H9 (cell line): ENCODE data around the gene XXYLT1. TPM values are rescaled to one million over a fixed set of nuclear protein-coding genes. Genes with fewer than 3 reads are reported as not detected.

Experiments
- DNase-seq: peaks from one replicate; pipeline ENCODE4 v3.0.0-alpha.2; 2017
- H2AFZ ChIP-seq: one replicate; pipeline ENCODE4 v1.6.1; 2013; ENCODE audit warnings: mild to moderate bottlenecking, low read length, control low read depth, moderate library complexity
- H2AK5ac ChIP-seq: 2 replicates; pipeline ENCODE4 v1.6.1; 2013; ENCODE audit warnings: low read length, control low read depth, mixed read lengths; ENCODE audit not compliant: insufficient read length
- H2BK120ac ChIP-seq: one replicate; pipeline ENCODE4 v1.6.1; 2013; ENCODE audit warnings: low read depth, mild to moderate bottlenecking, low read length, control low read depth, inconsistent platforms; ENCODE audit not compliant: poor library complexity, severe bottlenecking
- H2BK12ac ChIP-seq: 2 replicates; pipeline ENCODE4 v1.6.1; 2013; ENCODE audit warnings: low read length, control low read depth, mixed read lengths, low read depth; ENCODE audit not compliant: insufficient read length
- H2BK15ac ChIP-seq: 2 replicates; pipeline ENCODE4 v1.6.1; 2013; ENCODE audit warnings: low read depth, low read length, control low read depth
- H2BK20ac ChIP-seq: one replicate; pipeline ENCODE4 v1.6.1; 2013; ENCODE audit warnings: low read depth, mild to moderate bottlenecking, low read length, control low read depth, inconsistent platforms; ENCODE audit not compliant: poor library complexity, severe bottlenecking
- H2BK5ac ChIP-seq: 2 replicates; pipeline ENCODE4 v1.6.1; 2013; ENCODE audit warnings: low read length, control low read depth, mixed read lengths; ENCODE audit not compliant: insufficient read length
- H3K14ac ChIP-seq: 2 replicates; pipeline ENCODE4 v1.6.1; 2013; ENCODE audit warnings: low read length, control low read depth; ENCODE audit not compliant: insufficient read depth
- H3K18ac ChIP-seq: 2 replicates; pipeline ENCODE4 v1.6.1; 2013; ENCODE audit warnings: low read depth, mild to moderate bottlenecking, mixed read lengths, low read length, control low read depth; ENCODE audit not compliant: insufficient read length
- H3K23ac ChIP-seq: 2 replicates; pipeline ENCODE4 v1.6.1; 2013; ENCODE audit warnings: low read length, control low read depth, mixed read lengths, low read depth; ENCODE audit not compliant: insufficient read length
- H3K23me2 ChIP-seq: 2 replicates; pipeline ENCODE4 v1.6.1; 2013; ENCODE audit warnings: low read depth, mild to moderate bottlenecking, mixed read lengths, low read length, control low read depth; ENCODE audit not compliant: insufficient read length, poor library complexity, severe bottlenecking
- H3K27ac ChIP-seq: 2 replicates; pipeline ENCODE4 v1.5.1; 2013; ENCODE audit warnings: low read length, control low read depth, mixed read lengths, low read depth; ENCODE audit not compliant: insufficient read length
- H3K27me3 ChIP-seq: 2 replicates; pipeline ENCODE4 v1.6.1; 2013; ENCODE audit warnings: low read length, control low read depth, inconsistent platforms; ENCODE audit not compliant: insufficient read depth
- H3K4ac ChIP-seq: 2 replicates; pipeline ENCODE4 v1.6.1; 2013; ENCODE audit warnings: low read depth, mild to moderate bottlenecking, control low read depth, inconsistent platforms, low read length, moderate library complexity
- H3K4me1 ChIP-seq: 2 replicates; pipeline ENCODE4 v1.6.1; 2013; ENCODE audit warnings: low read length, control low read depth, inconsistent platforms; ENCODE audit not compliant: insufficient read depth
- H3K4me2 ChIP-seq: 2 replicates; pipeline ENCODE4 v1.6.1; 2013; ENCODE audit warnings: low read length, control low read depth, mixed read lengths; ENCODE audit not compliant: insufficient read length, insufficient read depth
- H3K56ac ChIP-seq: 2 replicates; pipeline ENCODE4 v1.6.1; 2013; ENCODE audit warnings: low read depth, mild to moderate bottlenecking, mixed read lengths, low read length, control low read depth; ENCODE audit not compliant: insufficient read length
- H3K79me1 ChIP-seq: 2 replicates; pipeline ENCODE4 v1.6.1; 2013; ENCODE audit warnings: low read depth, mild to moderate bottlenecking, moderate library complexity, low read length, control low read depth, inconsistent platforms; ENCODE audit not compliant: insufficient read depth, poor library complexity, severe bottlenecking
- H3K79me2 ChIP-seq: 2 replicates; pipeline ENCODE4 v1.6.1; 2013; ENCODE audit warnings: low read length, control low read depth, inconsistent platforms; ENCODE audit not compliant: insufficient read depth
- H3K9ac ChIP-seq: 2 replicates; pipeline ENCODE4 v1.6.1; 2013; ENCODE audit warnings: low read length, control low read depth, mixed read lengths; ENCODE audit not compliant: insufficient read length; ENCODE audit errors: extremely low read depth
- H3K9me3 ChIP-seq: one replicate; pipeline ENCODE4 v1.6.1; 2013; ENCODE audit warnings: low read depth, low read length, inconsistent platforms; ENCODE audit not compliant: control insufficient read depth
- H3T11ph ChIP-seq: one replicate; pipeline ENCODE4 v1.6.1; 2013; ENCODE audit warnings: mild to moderate bottlenecking, low read length, control low read depth, inconsistent platforms
- H4K20me1 ChIP-seq: one replicate; pipeline ENCODE4 v1.6.1; 2013; ENCODE audit not compliant: control insufficient read depth, insufficient read length, insufficient read depth
- H4K5ac ChIP-seq: 2 replicates; pipeline ENCODE4 v1.6.1; 2013; ENCODE audit warnings: low read depth, mild to moderate bottlenecking, mixed read lengths, low read length, control low read depth; ENCODE audit not compliant: insufficient read length
- H4K8ac ChIP-seq: replicated peaks from 2 replicates; pipeline ENCODE4 v1.6.1; 2013; ENCODE audit warnings: low read length, control low read depth, mixed read lengths, low read depth; ENCODE audit not compliant: insufficient read length
- H4K91ac ChIP-seq: 2 replicates; pipeline ENCODE4 v1.6.1; 2013; ENCODE audit warnings: low read depth, mild to moderate bottlenecking, moderate library complexity, mixed read lengths, low read length, control low read depth; ENCODE audit not compliant: insufficient read length
- H3K27ac Mint-ChIP-seq, 3 experiments: 2 replicates in 2 of 3; 3 replicates in 1 of 3; pipeline ENCODE4 v1.8.0; 2020 to 2021; ENCODE audit warnings: mixed read lengths in 3 of 3, mild to moderate bottlenecking in 1 of 3, moderate library complexity in 1 of 3
- H3K27me3 Mint-ChIP-seq: 2 replicates; pipeline ENCODE4 v1.8.0; 2021; ENCODE audit warnings: low read depth, mild to moderate bottlenecking, moderate library complexity, mixed read lengths
- H3K36me3 Mint-ChIP-seq, 3 experiments: 2 replicates in 2 of 3; 3 replicates in 1 of 3; pipeline ENCODE4 v1.8.0; 2020 to 2021; ENCODE audit warnings: low read depth in 3 of 3, mixed read lengths in 3 of 3; ENCODE audit not compliant: insufficient read depth in 1 of 3
- H3K4me1 Mint-ChIP-seq, 2 experiments: 2 replicates each; pipeline ENCODE4 v1.8.0; 2020; ENCODE audit warnings: mixed read lengths in 2 of 2
- H3K4me3 Mint-ChIP-seq, 2 experiments: 2 replicates in 1 of 2; 3 replicates in 1 of 2; pipeline ENCODE4 v1.8.0; 2020 to 2021; ENCODE audit warnings: mild to moderate bottlenecking in 2 of 2, mixed read lengths in 2 of 2, moderate library complexity in 1 of 2
- H3K9me3 Mint-ChIP-seq, 2 experiments: 2 replicates in 1 of 2; 3 replicates in 1 of 2; pipeline ENCODE4 v1.8.0; 2020; ENCODE audit warnings: mild to moderate bottlenecking in 2 of 2, mixed read lengths in 2 of 2, moderate library complexity in 1 of 2
- WGBS: extraction: QIAGEN DNeasy Blood & Tissue Kit; methylation state at CpG from one replicate; pipeline ENCODE4 v1.1.7; 2013; ENCODE audit warnings: missing lambda C conversion rate, low lambda C conversion rate, mixed read lengths; ENCODE audit not compliant: insufficient read length; ENCODE audit errors: extremely low coverage; 5-methylcytosine and 5-hydroxymethylcytosine counted together
- total RNA-seq: library from RNA; stranded (reverse); gene quantifications from 2 replicates; pipeline ENCODE4 v1.2.1, GENCODE V29; 2021
- TF ChIP-seq, protein P1 (sequence below): fragments of 200-600 bp; sonication (generic); conservative IDR thresholded peaks from 3 replicates; pipeline ENCODE4 v1.8.0; 2021; ENCODE audit warnings: antibody characterized with exemption, mild to moderate bottlenecking

The XXYLT1 gene
- total RNA-seq, 1 experiment from 2014 or later = 22.7 TPM

DNA sequence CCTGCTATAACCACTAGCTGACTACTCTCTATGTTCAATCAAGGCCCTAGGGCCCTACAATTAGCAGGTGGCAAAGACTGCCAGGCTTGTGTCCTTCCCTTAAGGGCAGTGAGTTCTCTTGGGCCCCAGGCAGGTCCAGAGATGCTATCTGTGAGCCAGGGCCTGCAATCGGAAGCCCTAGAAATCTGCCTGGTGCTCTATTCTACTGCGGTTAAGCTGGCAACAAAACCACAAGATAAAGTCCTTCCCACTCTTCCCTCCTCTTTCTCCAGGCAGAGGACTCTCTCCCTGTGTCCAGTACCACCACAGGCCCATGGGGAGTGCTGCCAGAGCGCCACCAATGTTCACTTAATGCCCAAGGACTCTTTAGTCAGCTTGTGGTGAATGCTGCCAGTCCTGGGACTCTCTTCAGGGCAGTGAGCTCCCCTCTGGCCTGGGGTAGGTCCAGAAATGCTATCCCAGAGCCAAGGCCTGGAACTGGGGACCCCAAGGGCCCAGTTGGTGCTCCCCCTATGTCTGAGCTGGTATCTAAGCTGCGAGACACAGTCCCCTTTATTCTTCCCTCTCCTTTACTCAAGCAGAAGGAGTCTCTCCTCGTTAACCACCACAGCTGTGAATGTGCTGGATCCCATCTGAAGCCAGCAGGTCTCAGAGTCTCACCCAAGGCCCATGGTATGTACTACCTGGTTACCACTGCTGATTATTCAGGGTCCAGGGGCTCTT lies 34.7 kb downstream of the XXYLT1 start:
- Mint-ChIP-seq H3K27ac (peak overlapping the region in 2 of 3 experiments; percentile 13 to 85; a peak in 1 of 7 replicates), H3K9me3 (peaks cover 4 to 24% of the 10 kb centered on the region in 2 experiments; a peak in 3 of 5 replicates), H3K4me3 (no peak overlapping the region), H3K27me3 (no peaks in the 10 kb centered on the region; the same call in 1 of the 2 replicates), H3K36me3 (peaks cover 22 to 47% (median 31%) of the 10 kb centered on the region in 3 experiments), H3K4me1 (peaks cover 14 to 21% of the 10 kb centered on the region in 2 experiments)
- H3K23me2 ChIP-seq = no peaks in the 10 kb centered on the region
- TF ChIP-seq, protein P1, sequence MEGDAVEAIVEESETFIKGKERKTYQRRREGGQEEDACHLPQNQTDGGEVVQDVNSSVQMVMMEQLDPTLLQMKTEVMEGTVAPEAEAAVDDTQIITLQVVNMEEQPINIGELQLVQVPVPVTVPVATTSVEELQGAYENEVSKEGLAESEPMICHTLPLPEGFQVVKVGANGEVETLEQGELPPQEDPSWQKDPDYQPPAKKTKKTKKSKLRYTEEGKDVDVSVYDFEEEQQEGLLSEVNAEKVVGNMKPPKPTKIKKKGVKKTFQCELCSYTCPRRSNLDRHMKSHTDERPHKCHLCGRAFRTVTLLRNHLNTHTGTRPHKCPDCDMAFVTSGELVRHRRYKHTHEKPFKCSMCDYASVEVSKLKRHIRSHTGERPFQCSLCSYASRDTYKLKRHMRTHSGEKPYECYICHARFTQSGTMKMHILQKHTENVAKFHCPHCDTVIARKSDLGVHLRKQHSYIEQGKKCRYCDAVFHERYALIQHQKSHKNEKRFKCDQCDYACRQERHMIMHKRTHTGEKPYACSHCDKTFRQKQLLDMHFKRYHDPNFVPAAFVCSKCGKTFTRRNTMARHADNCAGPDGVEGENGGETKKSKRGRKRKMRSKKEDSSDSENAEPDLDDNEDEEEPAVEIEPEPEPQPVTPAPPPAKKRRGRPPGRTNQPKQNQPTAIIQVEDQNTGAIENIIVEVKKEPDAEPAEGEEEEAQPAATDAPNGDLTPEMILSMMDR = no peak
- H3K4me1 ChIP-seq = peaks cover 5% of the 10 kb centered on the region; the same call in 1 of the 2 replicates
- H3T11ph ChIP-seq = no peak overlapping the region
- H2AK5ac ChIP-seq = no peak overlapping the region
- H2BK12ac ChIP-seq = no peak overlapping the region
- no peak overlapping the region for H3K14ac ChIP-seq
- H2BK20ac ChIP-seq = no peak overlapping the region
- no peak overlapping the region for H4K8ac ChIP-seq
- no peak overlapping the region for H2BK15ac ChIP-seq
- H3K9ac ChIP-seq = no peak overlapping the region
- no peaks in the 10 kb centered on the region for H4K20me1 ChIP-seq
- DNase-seq = no peak
- no peak overlapping the region for H3K18ac ChIP-seq
- no peak overlapping the region for H3K56ac ChIP-seq
- H3K27me3 ChIP-seq = no peaks in the 10 kb centered on the region
- H4K5ac ChIP-seq = no peak overlapping the region
- WGBS = no CpG with 5 or more reads among the region's 5 CpGs
- H3K27ac ChIP-seq = no peak overlapping the region
- H3K9me3 ChIP-seq = no peaks in the 10 kb centered on the region
- H2AFZ ChIP-seq = no peak overlapping the region
- no peaks in the 10 kb centered on the region; the same call in 1 of the 2 replicates for H3K79me2 ChIP-seq
- no peaks in the 10 kb centered on the region for H3K79me1 ChIP-seq
- no peak overlapping the region for H4K91ac ChIP-seq
- H2BK120ac ChIP-seq = no peak overlapping the region
- no peak overlapping the region for H3K4me2 ChIP-seq
- H3K4ac ChIP-seq = no peak overlapping the region
- no peak overlapping the region for H3K23ac ChIP-seq
- no peak overlapping the region for H2BK5ac ChIP-seq
